ENCODE results near the gene PLCH2. TPM values are rescaled to one million over a fixed set of nuclear protein-coding genes. Genes with fewer than 3 reads are reported as not detected.

Gene PLCH2
- total and polyA plus RNA-seq, 4 donors, result 0.33 to 1.3 (median 1.0) TPM; not detected in 1

DNA sequence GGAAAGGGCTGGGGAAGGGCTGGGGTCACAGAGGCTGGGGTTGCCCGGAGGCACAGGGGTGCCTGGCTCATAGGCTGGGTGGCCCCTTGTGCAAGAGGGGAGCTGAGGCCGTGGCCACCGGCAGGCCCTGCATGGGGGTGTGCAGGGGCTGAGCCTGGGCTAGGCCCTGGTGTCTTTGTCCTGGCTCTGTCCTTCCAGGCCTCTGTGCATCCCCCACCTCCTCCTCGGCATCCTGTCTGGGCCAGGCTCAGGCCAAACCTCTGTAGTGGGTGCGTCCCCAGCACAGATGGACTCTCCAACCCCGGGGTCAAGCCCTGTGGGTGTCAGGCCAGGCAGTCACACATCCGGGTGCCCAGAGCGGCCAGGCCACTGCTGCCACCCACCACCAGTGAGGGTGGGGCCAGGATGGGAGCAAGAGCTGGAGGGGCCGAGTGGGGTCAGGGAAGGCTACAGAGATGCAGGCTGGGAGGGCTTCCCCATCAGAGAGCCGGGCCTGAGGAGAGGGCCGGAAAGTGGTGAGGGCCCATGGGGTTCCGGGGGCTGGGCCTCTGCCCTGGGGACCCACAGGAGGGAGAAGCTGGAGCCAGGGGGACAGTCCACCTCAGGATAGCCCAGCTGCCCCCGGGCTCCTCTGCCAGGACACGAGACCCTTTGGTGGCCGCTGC, 30.9 kb downstream of the PLCH2 start:
- H3K27ac ChIP-seq (ENCODE audit: low read depth in 1 of 2, low read length in 2 of 2), result no peak overlapping the region
- H3K4me1 ChIP-seq (ENCODE audit: control insufficient read depth in 4 of 4, insufficient read depth in 4 of 4, low read length in 3 of 4), result peaks cover 0 to 24% (median 16%) of the 10 kb centered on the region in 4 donors
- no peak overlapping the region for H3K4me3 ChIP-seq (ENCODE audit: low read depth in 1 of 3, low read length in 3 of 3)
- no peak for DNase-seq (ENCODE audit: low spot score)
- 67% methylated on average over 15 of the region's 15 CpGs for WGBS
- no peaks in the 10 kb centered on the region for H3K9me3 ChIP-seq (ENCODE audit: control insufficient read depth in 4 of 4, low read length in 3 of 4)
- H3K27me3 ChIP-seq (ENCODE audit: control insufficient read depth in 4 of 4, insufficient read depth in 4 of 4, low read length in 3 of 4), result no peaks in the 10 kb centered on the region
- peaks cover 13 to 41% (median 22%) of the 10 kb centered on the region in 4 donors for H3K36me3 ChIP-seq (ENCODE audit: control insufficient read depth in 4 of 4, insufficient read depth in 3 of 4, low read depth in 1 of 4, low read length in 3 of 4)
- no peak overlapping the region for H3K9ac ChIP-seq (ENCODE audit: low read depth in 1 of 2, low read length in 2 of 2)
- TF ChIP-seq SP1 (IDR thresholded peaks at IDR 0.05) (no peak), HNF4G (IDR thresholded peaks at IDR 0.05) (no peak), RXRA (IDR thresholded peaks at IDR 0.05) (peak in 1 of 2 donors; percentile 34), EGR1 (IDR thresholded peaks at IDR 0.05; ENCODE audit: low read depth in 2 of 2) (no peak), YY1 (IDR thresholded peaks at IDR 0.05) (no peak), FOXA1 (IDR thresholded peaks at IDR 0.05) (no peak), TAF1 (conservative IDR thresholded peaks at IDR 0.05) (no peak), HNF4A (conservative IDR thresholded peaks at IDR 0.05) (peak in 1 of 2 donors; percentile 63), NR2F2 (IDR thresholded peaks at IDR 0.05) (peak; percentile 47), RAD21 (IDR thresholded peaks at IDR 0.05) (no peak), GABPA (IDR thresholded peaks at IDR 0.05 in 1 of 2, conservative IDR thresholded peaks at IDR 0.05 in 1 of 2) (no peak), FOXA2 (IDR thresholded peaks at IDR 0.05) (no peak), JUND (IDR thresholded peaks at IDR 0.05) (no peak)
- TF ChIP-seq, protein P1, sequence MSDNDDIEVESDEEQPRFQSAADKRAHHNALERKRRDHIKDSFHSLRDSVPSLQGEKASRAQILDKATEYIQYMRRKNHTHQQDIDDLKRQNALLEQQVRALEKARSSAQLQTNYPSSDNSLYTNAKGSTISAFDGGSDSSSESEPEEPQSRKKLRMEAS (IDR thresholded peaks at IDR 0.05), result no peak
- TF ChIP-seq, protein P2, sequence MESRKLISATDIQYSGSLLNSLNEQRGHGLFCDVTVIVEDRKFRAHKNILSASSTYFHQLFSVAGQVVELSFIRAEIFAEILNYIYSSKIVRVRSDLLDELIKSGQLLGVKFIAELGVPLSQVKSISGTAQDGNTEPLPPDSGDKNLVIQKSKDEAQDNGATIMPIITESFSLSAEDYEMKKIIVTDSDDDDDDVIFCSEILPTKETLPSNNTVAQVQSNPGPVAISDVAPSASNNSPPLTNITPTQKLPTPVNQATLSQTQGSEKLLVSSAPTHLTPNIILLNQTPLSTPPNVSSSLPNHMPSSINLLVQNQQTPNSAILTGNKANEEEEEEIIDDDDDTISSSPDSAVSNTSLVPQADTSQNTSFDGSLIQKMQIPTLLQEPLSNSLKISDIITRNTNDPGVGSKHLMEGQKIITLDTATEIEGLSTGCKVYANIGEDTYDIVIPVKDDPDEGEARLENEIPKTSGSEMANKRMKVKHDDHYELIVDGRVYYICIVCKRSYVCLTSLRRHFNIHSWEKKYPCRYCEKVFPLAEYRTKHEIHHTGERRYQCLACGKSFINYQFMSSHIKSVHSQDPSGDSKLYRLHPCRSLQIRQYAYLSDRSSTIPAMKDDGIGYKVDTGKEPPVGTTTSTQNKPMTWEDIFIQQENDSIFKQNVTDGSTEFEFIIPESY (IDR thresholded peaks at IDR 0.05), result no peak
- TF ChIP-seq, protein P3, sequence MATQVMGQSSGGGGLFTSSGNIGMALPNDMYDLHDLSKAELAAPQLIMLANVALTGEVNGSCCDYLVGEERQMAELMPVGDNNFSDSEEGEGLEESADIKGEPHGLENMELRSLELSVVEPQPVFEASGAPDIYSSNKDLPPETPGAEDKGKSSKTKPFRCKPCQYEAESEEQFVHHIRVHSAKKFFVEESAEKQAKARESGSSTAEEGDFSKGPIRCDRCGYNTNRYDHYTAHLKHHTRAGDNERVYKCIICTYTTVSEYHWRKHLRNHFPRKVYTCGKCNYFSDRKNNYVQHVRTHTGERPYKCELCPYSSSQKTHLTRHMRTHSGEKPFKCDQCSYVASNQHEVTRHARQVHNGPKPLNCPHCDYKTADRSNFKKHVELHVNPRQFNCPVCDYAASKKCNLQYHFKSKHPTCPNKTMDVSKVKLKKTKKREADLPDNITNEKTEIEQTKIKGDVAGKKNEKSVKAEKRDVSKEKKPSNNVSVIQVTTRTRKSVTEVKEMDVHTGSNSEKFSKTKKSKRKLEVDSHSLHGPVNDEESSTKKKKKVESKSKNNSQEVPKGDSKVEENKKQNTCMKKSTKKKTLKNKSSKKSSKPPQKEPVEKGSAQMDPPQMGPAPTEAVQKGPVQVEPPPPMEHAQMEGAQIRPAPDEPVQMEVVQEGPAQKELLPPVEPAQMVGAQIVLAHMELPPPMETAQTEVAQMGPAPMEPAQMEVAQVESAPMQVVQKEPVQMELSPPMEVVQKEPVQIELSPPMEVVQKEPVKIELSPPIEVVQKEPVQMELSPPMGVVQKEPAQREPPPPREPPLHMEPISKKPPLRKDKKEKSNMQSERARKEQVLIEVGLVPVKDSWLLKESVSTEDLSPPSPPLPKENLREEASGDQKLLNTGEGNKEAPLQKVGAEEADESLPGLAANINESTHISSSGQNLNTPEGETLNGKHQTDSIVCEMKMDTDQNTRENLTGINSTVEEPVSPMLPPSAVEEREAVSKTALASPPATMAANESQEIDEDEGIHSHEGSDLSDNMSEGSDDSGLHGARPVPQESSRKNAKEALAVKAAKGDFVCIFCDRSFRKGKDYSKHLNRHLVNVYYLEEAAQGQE (IDR thresholded peaks at IDR 0.05), result no peak
- TF ChIP-seq, protein P4, sequence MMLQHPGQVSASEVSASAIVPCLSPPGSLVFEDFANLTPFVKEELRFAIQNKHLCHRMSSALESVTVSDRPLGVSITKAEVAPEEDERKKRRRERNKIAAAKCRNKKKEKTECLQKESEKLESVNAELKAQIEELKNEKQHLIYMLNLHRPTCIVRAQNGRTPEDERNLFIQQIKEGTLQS (IDR thresholded peaks at IDR 0.05), result no peak
- TF ChIP-seq, protein P5, sequence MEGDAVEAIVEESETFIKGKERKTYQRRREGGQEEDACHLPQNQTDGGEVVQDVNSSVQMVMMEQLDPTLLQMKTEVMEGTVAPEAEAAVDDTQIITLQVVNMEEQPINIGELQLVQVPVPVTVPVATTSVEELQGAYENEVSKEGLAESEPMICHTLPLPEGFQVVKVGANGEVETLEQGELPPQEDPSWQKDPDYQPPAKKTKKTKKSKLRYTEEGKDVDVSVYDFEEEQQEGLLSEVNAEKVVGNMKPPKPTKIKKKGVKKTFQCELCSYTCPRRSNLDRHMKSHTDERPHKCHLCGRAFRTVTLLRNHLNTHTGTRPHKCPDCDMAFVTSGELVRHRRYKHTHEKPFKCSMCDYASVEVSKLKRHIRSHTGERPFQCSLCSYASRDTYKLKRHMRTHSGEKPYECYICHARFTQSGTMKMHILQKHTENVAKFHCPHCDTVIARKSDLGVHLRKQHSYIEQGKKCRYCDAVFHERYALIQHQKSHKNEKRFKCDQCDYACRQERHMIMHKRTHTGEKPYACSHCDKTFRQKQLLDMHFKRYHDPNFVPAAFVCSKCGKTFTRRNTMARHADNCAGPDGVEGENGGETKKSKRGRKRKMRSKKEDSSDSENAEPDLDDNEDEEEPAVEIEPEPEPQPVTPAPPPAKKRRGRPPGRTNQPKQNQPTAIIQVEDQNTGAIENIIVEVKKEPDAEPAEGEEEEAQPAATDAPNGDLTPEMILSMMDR (IDR thresholded peaks at IDR 0.05; ENCODE audit: low read depth, low read length, missing input control), result no peak

Data from liver (tissue), 9 donors.